Mesenchymal stem cell (in vitro differentiated cells and primary cell): ENCODE data around the gene LRRC17.
"Not testable (repeated sequence)": the region's sequence is repeated elsewhere in the genome, so short reads cannot be mapped to it uniquely, and the experiment has no call there.

Experiments used
- DNase-seq: peaks from one replicate; pipeline ENCODE4 v3.0.0-alpha.2; 2013
- H2AFZ ChIP-seq: one replicate; pipeline ENCODE4 v1.6.1; 2013; ENCODE audit warnings: low read depth, mild to moderate bottlenecking, control low read depth, inconsistent platforms, low read length, moderate library complexity
- H2AK5ac ChIP-seq: 2 replicates; pipeline ENCODE4 v1.6.1; 2013; ENCODE audit warnings: low read length, moderate library complexity, mild to moderate bottlenecking, inconsistent platforms; ENCODE audit not compliant: severe bottlenecking
- H2BK120ac ChIP-seq: one replicate; pipeline ENCODE4 v1.6.1; 2013; ENCODE audit warnings: low read depth, mild to moderate bottlenecking, inconsistent platforms, low read length, moderate library complexity
- H2BK12ac ChIP-seq, 2 experiments: one replicate each; pipeline ENCODE4 v1.6.1; 2013; ENCODE audit warnings: inconsistent platforms in 2 of 2, low read length in 2 of 2, mild to moderate bottlenecking in 2 of 2, moderate library complexity in 2 of 2, control low read depth in 1 of 2
- H2BK15ac ChIP-seq: one replicate; pipeline ENCODE4 v1.6.1; 2013; ENCODE audit warnings: mild to moderate bottlenecking, low read depth, inconsistent platforms; ENCODE audit not compliant: poor library complexity, severe bottlenecking
- H2BK5ac ChIP-seq: 2 replicates; pipeline ENCODE4 v1.6.1; 2013; ENCODE audit warnings: low read depth, mild to moderate bottlenecking, low read length, control low read depth, inconsistent platforms; ENCODE audit not compliant: poor library complexity, severe bottlenecking
- H3K14ac ChIP-seq, 2 experiments: one replicate each; pipeline ENCODE4 v1.6.1; 2013; ENCODE audit warnings: inconsistent platforms in 2 of 2, low read length in 2 of 2, control low read depth in 1 of 2, mild to moderate bottlenecking in 1 of 2, moderate library complexity in 1 of 2
- H3K18ac ChIP-seq, 2 experiments: one replicate each; pipeline ENCODE4 v1.6.1; 2013; ENCODE audit warnings: inconsistent platforms in 2 of 2, low read length in 2 of 2, control low read depth in 1 of 2, low read depth in 1 of 2, mild to moderate bottlenecking in 1 of 2
- H3K23ac ChIP-seq, 2 experiments: one replicate each; pipeline ENCODE4 v1.6.1; 2013; ENCODE audit warnings: inconsistent platforms in 2 of 2, low read length in 2 of 2, mild to moderate bottlenecking in 2 of 2, moderate library complexity in 2 of 2, control low read depth in 1 of 2
- H3K27ac ChIP-seq: 2 replicates; pipeline ENCODE4 v1.5.1; 2013; ENCODE audit warnings: mild to moderate bottlenecking, moderate library complexity, low read length, control low read depth, inconsistent platforms; ENCODE audit not compliant: poor library complexity, severe bottlenecking
- H3K27me3 ChIP-seq, 2 experiments: 2 replicates each; pipeline versions ENCODE4 v1.6.1 to v1.7.0; 2013; ENCODE audit warnings: low read length in 2 of 2, mild to moderate bottlenecking in 2 of 2, moderate library complexity in 2 of 2, control low read depth in 1 of 2, inconsistent platforms in 1 of 2; ENCODE audit not compliant: control insufficient read depth in 1 of 2, insufficient read depth in 1 of 2
- H3K36me3 ChIP-seq, 2 experiments: 2 replicates each; pipeline versions ENCODE4 v1.6.1 to v1.7.0; 2013; ENCODE audit warnings: low read length in 2 of 2, control low read depth in 1 of 2, inconsistent platforms in 1 of 2, low read depth in 1 of 2, mild to moderate bottlenecking in 1 of 2; ENCODE audit not compliant: insufficient read depth in 2 of 2, control insufficient read depth in 1 of 2
- H3K4ac ChIP-seq, 2 experiments: one replicate each; pipeline ENCODE4 v1.6.1; 2013; ENCODE audit warnings: inconsistent platforms in 2 of 2, low read length in 2 of 2, mild to moderate bottlenecking in 2 of 2, moderate library complexity in 2 of 2, control low read depth in 1 of 2, low read depth in 1 of 2
- H3K4me1 ChIP-seq: 2 replicates; pipeline ENCODE4 v1.6.1; 2013; ENCODE audit warnings: low read depth, low read length, control low read depth; ENCODE audit not compliant: control insufficient read depth, insufficient read depth
- H3K4me2 ChIP-seq: 2 replicates; pipeline ENCODE4 v1.6.1; 2013; ENCODE audit warnings: low read length, mild to moderate bottlenecking, inconsistent platforms; ENCODE audit not compliant: poor library complexity, severe bottlenecking
- H3K4me3 ChIP-seq, 2 experiments: 2 replicates each; pipeline versions ENCODE4 v1.5.1 to v1.7.0; 2013; ENCODE audit warnings: low read length in 2 of 2, mild to moderate bottlenecking in 2 of 2, control low read depth in 1 of 2, low read depth in 1 of 2; ENCODE audit not compliant: insufficient read depth in 1 of 2
- H3K79me1 ChIP-seq: replicated peaks from 2 replicates; pipeline ENCODE4 v1.6.1; 2013; ENCODE audit warnings: mild to moderate bottlenecking, control low read depth, low read length, inconsistent platforms; ENCODE audit not compliant: poor library complexity, severe bottlenecking
- H3K9ac ChIP-seq: 2 replicates; pipeline ENCODE4 v1.7.0; 2013; ENCODE audit warnings: mild to moderate bottlenecking, low read length, moderate library complexity
- H3K9me3 ChIP-seq: 2 replicates; pipeline ENCODE4 v1.7.0; 2013; ENCODE audit warnings: mild to moderate bottlenecking, low read length; ENCODE audit not compliant: control insufficient read depth
- H4K8ac ChIP-seq: one replicate; pipeline ENCODE4 v1.6.1; 2013; ENCODE audit warnings: inconsistent platforms, mild to moderate bottlenecking, low read length, moderate library complexity
- H4K91ac ChIP-seq: one replicate; pipeline ENCODE4 v1.6.1; 2013; ENCODE audit warnings: mild to moderate bottlenecking, low read length, inconsistent platforms
- WGBS: methylation state at CpG from one replicate; pipeline ENCODE4 v1.1.7; 2013; ENCODE audit warnings: mixed read lengths; 5-methylcytosine and 5-hydroxymethylcytosine counted together

LRRC17 gene

DNA sequence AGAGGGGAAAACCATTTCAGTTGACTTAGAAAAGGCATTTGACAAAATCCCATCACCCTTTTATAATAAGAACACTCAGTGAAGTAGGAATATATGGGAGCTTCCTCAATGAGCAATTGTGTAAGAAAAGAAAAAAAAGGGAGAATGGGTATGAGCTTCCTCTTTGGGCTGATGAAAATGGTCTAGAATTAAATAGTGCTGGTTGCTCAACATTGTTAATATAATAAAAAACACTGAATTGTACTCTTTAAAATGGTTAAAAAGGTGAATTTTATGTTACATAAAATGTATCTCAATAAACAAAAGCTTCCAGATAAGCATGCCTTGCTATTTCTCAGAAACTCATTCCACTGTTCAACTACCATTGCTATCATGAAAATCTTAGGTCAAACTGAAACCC, 40.6 kb downstream of the LRRC17 start:
- H3K4ac ChIP-seq: no peak overlapping the region
- H3K18ac ChIP-seq: no peak overlapping the region
- H4K8ac ChIP-seq: no peak overlapping the region
- H3K9me3 ChIP-seq: peaks cover 4% of the 10 kb centered on the region
- DNase-seq: no peak
- H3K4me1 ChIP-seq: no peaks in the 10 kb centered on the region
- no peak overlapping the region for H3K9ac ChIP-seq
- H3K4me3 ChIP-seq: no peak overlapping the region
- H4K91ac ChIP-seq: no peak overlapping the region
- H3K4me2 ChIP-seq: no peak overlapping the region
- no peak overlapping the region for H3K23ac ChIP-seq
- H3K36me3 ChIP-seq: no peaks in the 10 kb centered on the region
- H3K27me3 ChIP-seq: no peaks in the 10 kb centered on the region
- H2BK5ac ChIP-seq: no peak overlapping the region
- no peak overlapping the region for H2AK5ac ChIP-seq
- no peak overlapping the region for H3K14ac ChIP-seq
- H2BK12ac ChIP-seq: no peak overlapping the region
- H2BK15ac ChIP-seq: no peak overlapping the region
- no peak overlapping the region for H2AFZ ChIP-seq
- H2BK120ac ChIP-seq: no peak overlapping the region
- no peaks in the 10 kb centered on the region for H3K79me1 ChIP-seq
- no peak overlapping the region for H3K27ac ChIP-seq

- H2BK5ac ChIP-seq, H4K91ac ChIP-seq, H4K8ac ChIP-seq, H2BK12ac ChIP-seq, H2AFZ ChIP-seq, H3K4ac ChIP-seq, H3K27me3 ChIP-seq, H2BK15ac ChIP-seq, H3K18ac ChIP-seq, H3K79me1 ChIP-seq, H3K4me1 ChIP-seq, DNase-seq, H3K4me3 ChIP-seq, H3K14ac ChIP-seq, H3K4me2 ChIP-seq, H3K36me3 ChIP-seq, H3K9ac ChIP-seq, H3K9me3 ChIP-seq, H2AK5ac ChIP-seq, H3K23ac ChIP-seq, H2BK120ac ChIP-seq, H3K27ac ChIP-seq: not testable (repeated sequence)
- WGBS: 87% methylated on average over 4 of the region's 4 CpGs
These were observed 41.6 kb downstream of the LRRC17 start for GRCh38 chr7:102954359-102954758.

- H2BK5ac ChIP-seq, H4K91ac ChIP-seq, H2BK15ac ChIP-seq, H2AFZ ChIP-seq, H3K4me3 ChIP-seq, H3K4me1 ChIP-seq, H3K4me2 ChIP-seq, H2BK12ac ChIP-seq, H3K4ac ChIP-seq, H3K9me3 ChIP-seq, H3K14ac ChIP-seq, H3K36me3 ChIP-seq, H3K23ac ChIP-seq, H2AK5ac ChIP-seq, H2BK120ac ChIP-seq, H3K79me1 ChIP-seq, H3K27ac ChIP-seq, H3K9ac ChIP-seq, DNase-seq, H3K18ac ChIP-seq, H3K27me3 ChIP-seq, H4K8ac ChIP-seq: not testable (repeated sequence)
- WGBS: 44% methylated on average over 1 of the region's 3 CpGs
These were observed 45.2 kb downstream of the LRRC17 start for GRCh38 chr7:102958004-102958403.

GRCh38 chr7:102961993-102962392, 49.2 kb downstream of the LRRC17 start:
- H3K27ac ChIP-seq, H3K36me3 ChIP-seq, H4K91ac ChIP-seq: not testable (repeated sequence)

More at GRCh38 chr7:102961993-102962392, 49.2 kb downstream of the LRRC17 start:
- not testable (repeated sequence) for H2BK15ac ChIP-seq, H3K79me1 ChIP-seq, H2BK5ac ChIP-seq, H3K4me1 ChIP-seq, H3K9ac ChIP-seq, H3K4me3 ChIP-seq, H4K8ac ChIP-seq, H3K14ac ChIP-seq, H3K23ac ChIP-seq, H3K27me3 ChIP-seq, H3K9me3 ChIP-seq, H2AFZ ChIP-seq, H3K18ac ChIP-seq, H2BK120ac ChIP-seq, H2AK5ac ChIP-seq, H3K4me2 ChIP-seq, DNase-seq, H3K4ac ChIP-seq, H2BK12ac ChIP-seq
- WGBS: 100% methylated on average over 1 of the region's 2 CpGs
